IPS-18a (cell line): ENCODE results near the gene DNAH17.

Experiments
- H3K27ac ChIP-seq: one replicate; pipeline ENCODE4 v1.5.1; 2013; ENCODE audit warnings: low read length
- H3K27me3 ChIP-seq: one replicate; pipeline ENCODE4 v1.6.1; 2013; ENCODE audit warnings: mild to moderate bottlenecking, low read length; ENCODE audit not compliant: control insufficient read depth, insufficient read depth
- H3K36me3 ChIP-seq: one replicate; pipeline ENCODE4 v1.6.1; 2013; ENCODE audit warnings: low read depth, low read length; ENCODE audit not compliant: control insufficient read depth
- H3K4me1 ChIP-seq: one replicate; pipeline ENCODE4 v1.6.1; 2013; ENCODE audit warnings: low read depth, low read length; ENCODE audit not compliant: control insufficient read depth
- H3K4me3 ChIP-seq: one replicate; pipeline ENCODE4 v1.5.1; 2013; ENCODE audit warnings: low read length
- H3K9ac ChIP-seq: one replicate; pipeline ENCODE4 v1.6.1; 2013; ENCODE audit warnings: mild to moderate bottlenecking, low read length, moderate library complexity
- H3K9me3 ChIP-seq: one replicate; pipeline ENCODE4 v1.6.1; 2013; ENCODE audit warnings: low read depth, low read length; ENCODE audit not compliant: control insufficient read depth

The DNAH17 gene

DNA sequence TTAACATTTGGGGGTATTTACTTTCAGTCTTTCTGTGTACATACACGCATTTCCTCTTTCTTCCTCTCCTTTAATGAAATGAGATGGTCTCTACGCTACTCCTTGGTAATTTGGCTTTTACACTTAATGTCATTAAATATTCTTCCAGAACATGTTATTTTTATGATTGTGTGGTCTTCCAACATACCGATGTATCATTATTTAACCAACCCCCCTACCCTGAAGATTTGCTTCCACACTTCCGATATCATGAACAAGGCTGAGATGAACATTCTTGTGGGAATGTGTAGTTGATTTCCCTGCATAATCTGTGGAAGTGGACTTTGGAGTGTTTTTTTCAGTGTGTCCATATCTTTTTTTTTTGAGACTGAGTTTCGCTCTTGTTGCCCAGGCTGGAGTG is 201.0 kb downstream of the DNAH17 start:
- no peak overlapping the region for H3K4me3 ChIP-seq
- H3K27ac ChIP-seq, result no peak overlapping the region
- H3K27me3 ChIP-seq, result no peaks in the 10 kb centered on the region
- no peaks in the 10 kb centered on the region for H3K9me3 ChIP-seq
- peaks cover 42% of the 10 kb centered on the region for H3K4me1 ChIP-seq
- H3K36me3 ChIP-seq, result peaks cover 5% of the 10 kb centered on the region
- H3K9ac ChIP-seq, result no peak overlapping the region

GRCh38 chr17:78375401-78376151 is 201.6 kb downstream of the DNAH17 start:
- H3K9ac ChIP-seq, result peak overlapping the region; percentile 66
- no peaks in the 10 kb centered on the region for H3K9me3 ChIP-seq
- no peaks in the 10 kb centered on the region for H3K27me3 ChIP-seq
- peak overlapping the region; percentile 48 for H3K4me3 ChIP-seq
- peak overlapping the region; percentile 90 for H3K27ac ChIP-seq
- peaks cover 5% of the 10 kb centered on the region for H3K36me3 ChIP-seq
- peaks cover 41% of the 10 kb centered on the region for H3K4me1 ChIP-seq

GRCh38 chr17:78374631-78375274 is 202.4 kb downstream of the DNAH17 start:
- Histone ChIP-seq H3K27ac (peak overlapping the region; percentile 90), H3K9me3 (no peaks in the 10 kb centered on the region), H3K4me3 (peak overlapping the region; percentile 48), H3K4me1 (peaks cover 43% of the 10 kb centered on the region), H3K36me3 (no peaks in the 10 kb centered on the region), H3K27me3 (no peaks in the 10 kb centered on the region), H3K9ac (peak overlapping the region; percentile 66)

DNA sequence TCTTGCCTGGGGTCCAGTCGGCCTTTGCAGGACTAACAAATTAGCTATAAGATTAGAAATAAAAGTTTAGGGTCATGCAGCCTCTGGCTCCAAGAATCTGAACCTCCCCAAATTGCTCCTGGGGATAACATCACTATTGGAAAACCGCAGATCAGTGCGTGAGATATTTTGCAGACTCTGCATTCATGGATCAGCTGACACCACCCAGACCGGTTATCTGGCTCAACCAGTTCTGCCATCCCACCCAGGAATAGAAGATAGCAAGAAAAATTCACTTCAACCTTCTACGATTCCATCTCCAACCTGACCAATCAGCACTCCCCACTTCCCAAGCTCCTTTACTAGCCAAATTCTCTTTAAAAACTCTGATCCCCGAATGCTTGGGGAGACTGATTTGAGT is 203.0 kb downstream of the DNAH17 start:
- Histone ChIP-seq H3K36me3 (no peaks in the 10 kb centered on the region), H3K9me3 (no peaks in the 10 kb centered on the region), H3K9ac (peak overlapping the region; percentile 66), H3K4me1 (peaks cover 45% of the 10 kb centered on the region), H3K27ac (peak overlapping the region; percentile 90), H3K4me3 (peak overlapping the region; percentile 21), H3K27me3 (no peaks in the 10 kb centered on the region)
